ENCODE data around the gene ARPP19.

DNA sequence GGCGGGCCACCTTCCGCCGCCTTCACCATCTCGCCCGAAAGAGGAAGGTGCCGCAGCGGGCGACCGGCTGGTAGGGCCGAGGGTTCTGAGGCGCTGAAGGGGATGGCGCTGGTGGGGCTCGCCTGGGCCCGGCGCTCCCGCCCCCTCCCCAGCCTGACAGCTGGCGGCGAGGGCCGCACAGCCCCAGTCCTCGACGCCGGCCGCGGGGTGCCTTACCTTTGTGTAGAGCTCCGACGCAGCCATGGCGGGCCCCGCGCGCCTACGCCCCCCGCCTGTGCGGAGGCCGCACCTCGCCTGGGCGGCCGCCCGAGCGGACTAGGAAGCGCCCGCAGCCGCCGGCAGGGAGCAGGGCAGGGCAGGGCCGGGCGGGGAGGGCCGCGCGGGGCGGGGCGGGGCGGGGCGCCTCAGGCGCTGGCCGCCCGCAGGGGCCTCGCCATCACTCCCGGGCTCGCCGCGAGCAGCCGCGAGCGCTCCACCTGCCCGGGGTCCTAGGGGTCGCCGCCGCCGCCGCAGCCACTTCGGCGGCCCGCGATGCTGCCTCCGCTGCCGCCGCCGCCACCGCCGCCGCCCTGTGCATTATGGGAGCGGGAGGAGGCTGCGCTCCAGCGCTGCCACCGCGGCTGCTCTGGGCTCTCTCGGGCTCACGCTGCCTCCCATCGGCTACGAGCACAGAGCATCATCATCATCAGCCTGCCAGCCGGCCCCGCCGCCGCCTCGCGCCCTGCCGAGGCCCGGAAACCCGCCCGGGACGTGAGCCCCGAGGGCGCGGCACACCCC is 40.1 kb downstream of the ARPP19 start, which contains the start of gene MYO5A:
- TF ChIP-seq, protein P1, sequence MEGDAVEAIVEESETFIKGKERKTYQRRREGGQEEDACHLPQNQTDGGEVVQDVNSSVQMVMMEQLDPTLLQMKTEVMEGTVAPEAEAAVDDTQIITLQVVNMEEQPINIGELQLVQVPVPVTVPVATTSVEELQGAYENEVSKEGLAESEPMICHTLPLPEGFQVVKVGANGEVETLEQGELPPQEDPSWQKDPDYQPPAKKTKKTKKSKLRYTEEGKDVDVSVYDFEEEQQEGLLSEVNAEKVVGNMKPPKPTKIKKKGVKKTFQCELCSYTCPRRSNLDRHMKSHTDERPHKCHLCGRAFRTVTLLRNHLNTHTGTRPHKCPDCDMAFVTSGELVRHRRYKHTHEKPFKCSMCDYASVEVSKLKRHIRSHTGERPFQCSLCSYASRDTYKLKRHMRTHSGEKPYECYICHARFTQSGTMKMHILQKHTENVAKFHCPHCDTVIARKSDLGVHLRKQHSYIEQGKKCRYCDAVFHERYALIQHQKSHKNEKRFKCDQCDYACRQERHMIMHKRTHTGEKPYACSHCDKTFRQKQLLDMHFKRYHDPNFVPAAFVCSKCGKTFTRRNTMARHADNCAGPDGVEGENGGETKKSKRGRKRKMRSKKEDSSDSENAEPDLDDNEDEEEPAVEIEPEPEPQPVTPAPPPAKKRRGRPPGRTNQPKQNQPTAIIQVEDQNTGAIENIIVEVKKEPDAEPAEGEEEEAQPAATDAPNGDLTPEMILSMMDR (conservative IDR thresholded peaks at IDR 0.05; ENCODE audit: low read depth in 2 of 2) = peak in 1 of 2 experiments; percentile 27; a peak in 2 of 4 replicates
- TF ChIP-seq EZH2 (IDR thresholded peaks at IDR 0.05; ENCODE audit: low read depth, unreplicated experiment) (no peak), POLR2AphosphoS5 (IDR thresholded peaks at IDR 0.05; ENCODE audit: low read depth) (peak; percentile 57), CREB1 (CRISPR knock-in tag; IDR thresholded peaks at IDR 0.05; ENCODE audit: low read depth) (no peak), EZH2phosphoT487 (IDR thresholded peaks at IDR 0.05; ENCODE audit: unreplicated experiment) (no peak), JUNB (IDR thresholded peaks at IDR 0.05; ENCODE audit: unreplicated experiment) (no peak)
- TF ChIP-seq, protein P2, sequence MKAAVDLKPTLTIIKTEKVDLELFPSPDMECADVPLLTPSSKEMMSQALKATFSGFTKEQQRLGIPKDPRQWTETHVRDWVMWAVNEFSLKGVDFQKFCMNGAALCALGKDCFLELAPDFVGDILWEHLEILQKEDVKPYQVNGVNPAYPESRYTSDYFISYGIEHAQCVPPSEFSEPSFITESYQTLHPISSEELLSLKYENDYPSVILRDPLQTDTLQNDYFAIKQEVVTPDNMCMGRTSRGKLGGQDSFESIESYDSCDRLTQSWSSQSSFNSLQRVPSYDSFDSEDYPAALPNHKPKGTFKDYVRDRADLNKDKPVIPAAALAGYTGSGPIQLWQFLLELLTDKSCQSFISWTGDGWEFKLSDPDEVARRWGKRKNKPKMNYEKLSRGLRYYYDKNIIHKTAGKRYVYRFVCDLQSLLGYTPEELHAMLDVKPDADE (IDR thresholded peaks at IDR 0.05) = no peak
- TF ChIP-seq, protein P3, sequence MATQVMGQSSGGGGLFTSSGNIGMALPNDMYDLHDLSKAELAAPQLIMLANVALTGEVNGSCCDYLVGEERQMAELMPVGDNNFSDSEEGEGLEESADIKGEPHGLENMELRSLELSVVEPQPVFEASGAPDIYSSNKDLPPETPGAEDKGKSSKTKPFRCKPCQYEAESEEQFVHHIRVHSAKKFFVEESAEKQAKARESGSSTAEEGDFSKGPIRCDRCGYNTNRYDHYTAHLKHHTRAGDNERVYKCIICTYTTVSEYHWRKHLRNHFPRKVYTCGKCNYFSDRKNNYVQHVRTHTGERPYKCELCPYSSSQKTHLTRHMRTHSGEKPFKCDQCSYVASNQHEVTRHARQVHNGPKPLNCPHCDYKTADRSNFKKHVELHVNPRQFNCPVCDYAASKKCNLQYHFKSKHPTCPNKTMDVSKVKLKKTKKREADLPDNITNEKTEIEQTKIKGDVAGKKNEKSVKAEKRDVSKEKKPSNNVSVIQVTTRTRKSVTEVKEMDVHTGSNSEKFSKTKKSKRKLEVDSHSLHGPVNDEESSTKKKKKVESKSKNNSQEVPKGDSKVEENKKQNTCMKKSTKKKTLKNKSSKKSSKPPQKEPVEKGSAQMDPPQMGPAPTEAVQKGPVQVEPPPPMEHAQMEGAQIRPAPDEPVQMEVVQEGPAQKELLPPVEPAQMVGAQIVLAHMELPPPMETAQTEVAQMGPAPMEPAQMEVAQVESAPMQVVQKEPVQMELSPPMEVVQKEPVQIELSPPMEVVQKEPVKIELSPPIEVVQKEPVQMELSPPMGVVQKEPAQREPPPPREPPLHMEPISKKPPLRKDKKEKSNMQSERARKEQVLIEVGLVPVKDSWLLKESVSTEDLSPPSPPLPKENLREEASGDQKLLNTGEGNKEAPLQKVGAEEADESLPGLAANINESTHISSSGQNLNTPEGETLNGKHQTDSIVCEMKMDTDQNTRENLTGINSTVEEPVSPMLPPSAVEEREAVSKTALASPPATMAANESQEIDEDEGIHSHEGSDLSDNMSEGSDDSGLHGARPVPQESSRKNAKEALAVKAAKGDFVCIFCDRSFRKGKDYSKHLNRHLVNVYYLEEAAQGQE (IDR thresholded peaks at IDR 0.05; ENCODE audit: unreplicated experiment) = no peak

Measured in GM23338 (cell line).